Naive thymus-derived CD4-positive, alpha-beta T cell (primary cell): ENCODE results near the gene SIGLEC8. TPM values are rescaled to one million over a fixed set of nuclear protein-coding genes. Genes with fewer than 3 reads are reported as not detected.

Source experiments
- ATAC-seq: fragments of 150-1000 bp; cut with Tn5 transposase; 2 replicates; pipeline ENCODE4 v1.10.0; 2021; ENCODE audit warnings: mild to moderate bottlenecking, moderate library complexity
- CTCF ChIA-PET: fragments of 350-600 bp; sonication (Branson Sonifier 250); formaldehyde crosslinking; loops from one replicate; lab custom pipeline; 2021; ENCODE audit warnings: antibody characterized with exemption; lab: Charles Lee
- POLR2A ChIA-PET: fragments of 350-600 bp; sonication (Branson Sonifier 250); formaldehyde crosslinking; loops from one replicate; lab custom pipeline; 2021; ENCODE audit warnings: antibody characterized with exemption, inconsistent platforms; lab: Charles Lee
- DNase-seq, 9 donors: peaks; one replicate each; pipeline versions ENCODE4 v3.0.0 to v3.0.0-alpha.2; 2020 to 2022; ENCODE audit warnings: mixed read lengths in 1 of 9
- H3K27ac ChIP-seq: one replicate; pipeline ENCODE4 v1.7.0; 2013; ENCODE audit warnings: mild to moderate bottlenecking, low read depth, low read length, moderate library complexity
- H3K27me3 ChIP-seq, 2 donors: one replicate each; pipeline ENCODE4 v1.7.0; 2013; ENCODE audit warnings: low read length in 2 of 2, mild to moderate bottlenecking in 2 of 2, moderate library complexity in 2 of 2; ENCODE audit not compliant: control insufficient read depth in 2 of 2, insufficient read depth in 2 of 2
- H3K36me3 ChIP-seq, 3 experiments: 1 replicate in 2 of 3; 2 replicates in 1 of 3; pipeline ENCODE4 v1.7.0; 2013; ENCODE audit warnings: low read length in 3 of 3, mild to moderate bottlenecking in 3 of 3, moderate library complexity in 1 of 3; ENCODE audit not compliant: insufficient read depth in 3 of 3, control insufficient read depth in 2 of 3
- H3K4me1 ChIP-seq, 2 donors: one replicate each; pipeline ENCODE4 v1.7.0; 2013; ENCODE audit warnings: low read length in 2 of 2, mild to moderate bottlenecking in 2 of 2, moderate library complexity in 1 of 2; ENCODE audit not compliant: control insufficient read depth in 2 of 2, insufficient read depth in 2 of 2
- H3K4me3 ChIP-seq: 2 replicates; pipeline ENCODE4 v1.7.0; 2013; ENCODE audit warnings: mild to moderate bottlenecking, low read length
- H3K9me3 ChIP-seq, 3 experiments: 1 replicate in 2 of 3; 2 replicates in 1 of 3; pipeline ENCODE4 v1.7.0; 2013; ENCODE audit warnings: low read length in 3 of 3; ENCODE audit not compliant: control insufficient read depth in 2 of 3
- H3K27ac Mint-ChIP-seq, 9 donors: one replicate each; pipeline ENCODE4 v1.8.0; 2020 to 2022; ENCODE audit warnings: mixed read lengths in 9 of 9, mild to moderate bottlenecking in 8 of 9, moderate library complexity in 5 of 9, inconsistent platforms in 2 of 9
- H3K27me3 Mint-ChIP-seq, 5 donors: one replicate each; pipeline ENCODE4 v1.8.0; 2021 to 2022; ENCODE audit warnings: mixed read lengths in 5 of 5, mild to moderate bottlenecking in 1 of 5
- H3K36me3 Mint-ChIP-seq, 5 donors: one replicate each; pipeline ENCODE4 v1.8.0; 2020 to 2022; ENCODE audit warnings: mixed read lengths in 5 of 5, mild to moderate bottlenecking in 3 of 5, inconsistent platforms in 1 of 5
- H3K4me1 Mint-ChIP-seq, 7 donors: one replicate each; pipeline ENCODE4 v1.8.0; 2020 to 2022; ENCODE audit warnings: mixed read lengths in 7 of 7, mild to moderate bottlenecking in 3 of 7, inconsistent platforms in 1 of 7
- H3K4me3 Mint-ChIP-seq, 10 donors: one replicate each; pipeline ENCODE4 v1.8.0; 2020 to 2022; ENCODE audit warnings: mild to moderate bottlenecking in 10 of 10, mixed read lengths in 10 of 10, moderate library complexity in 6 of 10, inconsistent platforms in 2 of 10
- H3K9me3 Mint-ChIP-seq, 11 donors: one replicate each; pipeline ENCODE4 v1.8.0; 2020 to 2022; ENCODE audit warnings: mixed read lengths in 11 of 11, mild to moderate bottlenecking in 4 of 11, inconsistent platforms in 1 of 11, moderate library complexity in 1 of 11
- intact Hi-C, 2 donors: fragments of 100-400 bp; cut with micrococcal nuclease; formaldehyde crosslinking; loops; one replicate each; pipeline ENCODE4 v1.15.1; 2023
- polyA plus RNA-seq, 2 donors: library from polyadenylated mRNA; unstranded; fragments of 300-500 nt; fragmentation: Illumina TruSeq; gene quantifications; one replicate each; pipeline ENCODE4 v1.2.3, GENCODE V29; 2021
- total RNA-seq, 6 experiments: library from RNA in 5 of 6; stranded (reverse) in 5 of 6; gene quantifications; 1 replicate in 5 of 6; 2 replicates in 1 of 6; pipeline ENCODE4 v1.2.3 and lab custom pipeline; 2021 to 2026

SIGLEC8 gene
- total and polyA plus RNA-seq, 7 experiments from 2014 or later: not detected

DNA sequence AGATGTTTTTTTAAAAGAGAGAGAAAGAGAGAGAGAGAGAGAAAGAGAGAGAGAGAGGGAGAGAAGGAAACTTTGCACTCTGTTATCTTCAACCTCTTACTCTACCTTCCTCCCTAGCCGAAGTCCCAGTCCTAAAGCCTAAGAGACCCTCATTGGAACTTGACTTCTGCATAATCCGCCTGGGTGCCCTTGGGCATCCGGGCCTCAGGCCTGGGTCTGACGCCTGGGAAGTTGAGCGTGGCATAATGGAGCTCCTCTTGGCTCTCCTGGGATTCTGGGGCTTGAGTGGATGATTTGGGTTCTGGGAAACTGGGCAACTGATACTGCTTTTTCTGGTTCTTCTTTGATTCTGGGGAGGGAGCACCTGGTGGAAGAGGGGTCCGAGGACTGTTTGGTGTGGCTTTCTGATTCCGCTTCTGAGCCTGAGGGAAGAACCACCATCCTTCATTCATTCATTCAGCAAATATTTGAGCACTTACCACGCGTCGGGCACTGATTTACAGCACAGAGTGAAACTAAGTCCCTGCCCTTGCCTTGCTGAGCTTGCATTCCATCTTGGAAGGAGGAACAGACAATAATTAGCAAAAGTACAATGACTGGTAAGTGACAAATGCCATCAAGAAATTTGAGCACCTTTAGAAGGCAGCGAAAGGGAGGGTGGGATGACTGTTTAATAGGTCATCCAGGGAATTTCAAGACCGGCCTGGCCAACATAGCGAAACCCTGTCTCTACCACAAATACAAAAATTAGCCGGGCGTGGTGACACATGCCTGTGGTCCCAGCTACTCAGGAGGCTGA, 47.1 kb downstream of the SIGLEC8 start:
- CTCF ChIA-PET: no interaction called here
- DNase-seq: no peak
- Histone ChIP-seq H3K4me3 (no peak overlapping the region), H3K36me3 (no peaks in the 10 kb centered on the region), H3K4me1 (no peaks in the 10 kb centered on the region), H3K27ac (no peak overlapping the region), H3K27me3 (no peaks in the 10 kb centered on the region), H3K9me3 (peaks cover 0 to 2% (median 0%) of the 10 kb centered on the region in 3 experiments)
- no peak for ATAC-seq
- no peaks in the 10 kb centered on the region for H3K36me3 Mint-ChIP-seq
- H3K27ac Mint-ChIP-seq: no peak overlapping the region
- no peak overlapping the region for H3K4me3 Mint-ChIP-seq
- peaks cover 0 to 7% (median 0%) of the 10 kb centered on the region in 7 donors for H3K4me1 Mint-ChIP-seq
- intact Hi-C loops: no loop called here
- peaks cover 0 to 4% (median 0%) of the 10 kb centered on the region in 11 donors for H3K9me3 Mint-ChIP-seq
- POLR2A ChIA-PET: no interaction called here
- peaks cover 0 to 16% (median 3%) of the 10 kb centered on the region in 5 donors for H3K27me3 Mint-ChIP-seq

DNA sequence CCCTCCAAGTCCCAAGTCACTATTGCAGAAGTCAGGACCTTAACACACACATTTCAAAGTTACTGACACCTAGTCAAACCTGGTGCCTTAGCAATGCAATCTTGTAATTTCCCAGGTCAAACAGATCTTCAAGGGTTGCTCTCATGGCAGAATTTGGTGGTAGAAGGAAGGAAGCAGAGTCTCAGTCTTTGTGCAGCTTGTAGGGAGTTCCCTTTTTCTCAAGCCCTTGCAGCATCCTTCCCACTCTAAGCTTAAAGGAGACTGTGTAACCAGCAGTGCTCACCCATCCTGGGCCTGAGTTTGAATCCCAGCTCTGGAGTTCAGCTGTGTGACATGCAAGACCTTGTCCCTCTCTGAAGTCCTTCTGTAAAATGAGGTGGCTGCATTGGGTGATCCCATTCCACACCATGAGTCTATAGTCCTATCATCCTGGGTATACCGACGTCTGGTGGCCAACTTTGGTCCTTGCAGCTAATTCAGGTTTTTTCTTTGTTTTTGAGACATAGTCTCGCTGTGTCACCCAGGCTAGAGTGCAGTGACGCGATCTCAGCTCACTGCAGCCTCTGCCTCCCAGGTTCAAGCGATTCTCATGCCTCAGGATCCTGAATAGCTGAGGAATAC, 50.6 kb downstream of the SIGLEC8 start:
- no peak overlapping the region for H3K4me3 ChIP-seq
- H3K27ac Mint-ChIP-seq: no peak overlapping the region
- no peaks in the 10 kb centered on the region for H3K36me3 ChIP-seq
- H3K4me1 Mint-ChIP-seq: peaks cover 0 to 9% (median 0%) of the 10 kb centered on the region in 7 donors
- peak in 3 of 9 donors; percentile 14 to 29 (median 23) for DNase-seq
- ATAC-seq: peak; percentile 77
- H3K36me3 Mint-ChIP-seq: peaks cover 0 to 11% (median 9%) of the 10 kb centered on the region in 5 donors
- ChIA-PET CTCF (no interaction called here), POLR2A (no interaction called here)
- H3K4me1 ChIP-seq: no peaks in the 10 kb centered on the region
- H3K9me3 ChIP-seq: peaks cover 0 to 4% (median 0%) of the 10 kb centered on the region in 3 experiments
- H3K27ac ChIP-seq: no peak overlapping the region
- H3K9me3 Mint-ChIP-seq: peaks cover 0 to 21% (median 12%) of the 10 kb centered on the region in 11 donors
- intact Hi-C loops: loop anchor here (1.0 kb wide), 1 partner anchor 68 kb away; no protein-coding TSS in a partner anchor
- no peaks in the 10 kb centered on the region for H3K27me3 ChIP-seq
- H3K27me3 Mint-ChIP-seq: peaks cover 0 to 23% (median 8%) of the 10 kb centered on the region in 5 donors
- H3K4me3 Mint-ChIP-seq: no peak overlapping the region

DNA sequence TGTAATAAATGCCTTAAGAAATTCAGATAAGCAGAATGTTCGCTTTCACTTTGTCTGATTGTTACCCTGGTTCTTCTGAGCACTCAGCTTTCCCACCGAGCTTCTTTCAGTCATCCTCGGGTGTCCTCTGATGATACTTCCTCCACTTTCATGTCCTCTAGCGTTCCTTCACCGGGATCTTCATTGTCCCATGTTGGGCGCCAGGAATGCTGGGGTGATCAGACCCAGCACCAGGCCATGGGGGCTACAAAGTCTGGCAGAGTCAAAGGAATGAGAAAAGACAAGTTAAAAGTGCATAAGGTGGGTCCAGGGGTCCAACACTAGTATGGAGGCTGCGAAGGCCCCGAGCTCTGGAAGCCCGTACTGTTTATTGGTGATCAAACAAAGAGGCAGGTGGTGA, 56.1 kb downstream of the SIGLEC8 start:
- ATAC-seq: no peak
- Mint-ChIP-seq H3K36me3 (peaks cover 4 to 20% (median 16%) of the 10 kb centered on the region in 5 donors), H3K4me1 (peaks cover 0 to 8% (median 0%) of the 10 kb centered on the region in 7 donors), H3K4me3 (no peak overlapping the region), H3K27me3 (peaks cover 0 to 11% (median 5%) of the 10 kb centered on the region in 5 donors), H3K27ac (no peak overlapping the region), H3K9me3 (peaks cover 6 to 32% (median 20%) of the 10 kb centered on the region in 11 donors)
- Histone ChIP-seq H3K4me1 (no peaks in the 10 kb centered on the region), H3K4me3 (no peak overlapping the region), H3K36me3 (no peaks in the 10 kb centered on the region), H3K27me3 (no peaks in the 10 kb centered on the region), H3K9me3 (peaks cover 0 to 11% (median 5%) of the 10 kb centered on the region in 3 experiments), H3K27ac (no peak overlapping the region)
- CTCF ChIA-PET: interaction anchor here (0.7 kb wide), 1 partner anchor 113 kb away, joined by 3 read pairs; no protein-coding TSS in a partner anchor
- POLR2A ChIA-PET: no interaction called here
- no peak for DNase-seq
- intact Hi-C loops: no loop called here

Other genes starting within 250 kb of the SIGLEC8 start
- 10 to 100 TPM in 2 of 5 experiments, 1 to 10 TPM in 1, under 1 TPM in 2; 0.51 to 59.2 (median 5.0) TPM for gene CD33, start 233.4 kb downstream of the SIGLEC8 start, total RNA-seq
- not detected for gene CD33, start 233.4 kb downstream of the SIGLEC8 start, polyA plus RNA-seq
- not detected for gene SIGLECL1, start 207.4 kb downstream of the SIGLEC8 start, total RNA-seq
- gene SIGLECL1, start 207.4 kb downstream of the SIGLEC8 start, polyA plus RNA-seq: not detected
- not detected for gene IGLON5, start 146.8 kb downstream of the SIGLEC8 start, total RNA-seq
- gene IGLON5, start 146.8 kb downstream of the SIGLEC8 start, polyA plus RNA-seq: not detected
- gene VSIG10L, start 116.3 kb downstream of the SIGLEC8 start, total RNA-seq: 1 to 10 TPM in 1 of 5 experiments, under 1 TPM in 3, not detected in 1; 0.13 to 1.1 (median 0.44) TPM
- gene VSIG10L, start 116.3 kb downstream of the SIGLEC8 start, polyA plus RNA-seq: not detected
- gene ETFB, start 92.1 kb downstream of the SIGLEC8 start, total RNA-seq: 10 to 100 TPM; 31.8 to 90.3 (median 47.1) TPM
- gene ETFB, start 92.1 kb downstream of the SIGLEC8 start, polyA plus RNA-seq: 10 to 100 TPM; 78.0 to 83.7 TPM
- gene CLDND2, start 89.5 kb downstream of the SIGLEC8 start, total RNA-seq: 10 to 100 TPM in 1 of 5 experiments, 1 to 10 TPM in 1, under 1 TPM in 1, not detected in 2; 0.32 to 13.3 (median 4.4) TPM
- gene CLDND2, start 89.5 kb downstream of the SIGLEC8 start, polyA plus RNA-seq: not detected
- 100 to 1,000 TPM in 1 of 5 experiments, 10 to 100 TPM in 2, 1 to 10 TPM in 2; 3.9 to 336 (median 62.3) TPM for gene NKG7, start 85.8 kb downstream of the SIGLEC8 start, total RNA-seq
- 1 to 10 TPM; 8.9 to 9.8 TPM for gene NKG7, start 85.8 kb downstream of the SIGLEC8 start, polyA plus RNA-seq
- gene LIM2, start 70.5 kb downstream of the SIGLEC8 start, total RNA-seq: 1 to 10 TPM in 1 of 5 experiments, not detected in 4; 1.2 TPM
- not detected for gene LIM2, start 70.5 kb downstream of the SIGLEC8 start, polyA plus RNA-seq
- not detected for gene C19orf84, start 67.9 kb downstream of the SIGLEC8 start, total RNA-seq
- gene C19orf84, start 67.9 kb downstream of the SIGLEC8 start, polyA plus RNA-seq: not detected
- 10 to 100 TPM in 1 of 5 experiments, 1 to 10 TPM in 1, under 1 TPM in 3; 0.16 to 36.5 (median 0.65) TPM for gene SIGLEC10, start 40.8 kb downstream of the SIGLEC8 start, total RNA-seq
- under 1 TPM; 0.06 to 0.07 TPM for gene SIGLEC10, start 40.8 kb downstream of the SIGLEC8 start, polyA plus RNA-seq
- not detected for gene CEACAM18, start 20.1 kb upstream of the SIGLEC8 start, total RNA-seq
- gene CEACAM18, start 20.1 kb upstream of the SIGLEC8 start, polyA plus RNA-seq: not detected
- gene SIGLEC12, start 43.3 kb upstream of the SIGLEC8 start, total RNA-seq: under 1 TPM in 3 of 5 experiments, not detected in 2; 0.21 to 0.29 (median 0.27) TPM
- under 1 TPM in 1 of 2 donors, not detected in 1; 0.09 TPM for gene SIGLEC12, start 43.3 kb upstream of the SIGLEC8 start, polyA plus RNA-seq
- gene SIGLEC6, start 73.2 kb upstream of the SIGLEC8 start, total RNA-seq: 1 to 10 TPM in 1 of 5 experiments, under 1 TPM in 4; 0.46 to 2.5 (median 0.64) TPM
- gene SIGLEC6, start 73.2 kb upstream of the SIGLEC8 start, polyA plus RNA-seq: not detected
- 10 to 100 TPM in 3 of 5 experiments, 1 to 10 TPM in 2; 6.8 to 19.1 (median 10.2) TPM for gene ZNF175, start 112.8 kb upstream of the SIGLEC8 start, total RNA-seq
- gene ZNF175, start 112.8 kb upstream of the SIGLEC8 start, polyA plus RNA-seq: 1 to 10 TPM; 2.6 to 4.8 TPM
- gene SIGLEC5, start 171.9 kb upstream of the SIGLEC8 start, total RNA-seq: 1 to 10 TPM in 1 of 5 experiments, under 1 TPM in 1, not detected in 3; 0.24 to 2.4 TPM
- gene SIGLEC5, start 171.9 kb upstream of the SIGLEC8 start, polyA plus RNA-seq: not detected
- 10 to 100 TPM in 1 of 5 experiments, 1 to 10 TPM in 3, not detected in 1; 1.1 to 43.8 (median 1.8) TPM for gene SIGLEC14, start 188.4 kb upstream of the SIGLEC8 start, total RNA-seq
- gene SIGLEC14, start 188.4 kb upstream of the SIGLEC8 start, polyA plus RNA-seq: under 1 TPM in 1 of 2 donors, not detected in 1; 0.08 TPM
- 10 to 100 TPM in 1 of 5 experiments, 1 to 10 TPM in 4; 7.2 to 11.5 (median 8.0) TPM for gene SPACA6, start 234.9 kb upstream of the SIGLEC8 start, total RNA-seq
- gene SPACA6, start 234.9 kb upstream of the SIGLEC8 start, polyA plus RNA-seq: 1 to 10 TPM; 2.0 to 4.9 TPM